Measurements from ENCODE around the gene FAM219B. TPM values are rescaled to one million over a fixed set of nuclear protein-coding genes. Genes with fewer than 3 reads are reported as not detected.

Gene FAM219B
- total RNA-seq, 1 donor = 41.5 TPM

DNA sequence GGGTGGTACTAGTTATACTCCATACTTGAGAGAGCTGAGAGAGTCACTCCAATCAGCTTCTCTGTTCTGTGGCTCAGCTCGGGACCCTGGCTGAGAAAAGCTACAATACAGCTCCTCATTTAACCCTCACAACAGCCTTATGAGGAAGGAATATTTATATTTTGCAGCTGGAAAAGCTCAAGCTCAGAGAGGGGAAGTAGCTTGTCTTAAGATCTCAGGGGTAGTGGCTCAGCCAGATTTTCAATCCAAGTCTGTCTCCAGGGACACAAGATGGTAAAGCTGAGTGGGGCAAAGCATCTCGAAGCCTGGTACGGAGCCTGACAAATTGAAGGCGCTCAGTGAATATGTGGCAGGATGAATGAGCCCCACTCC lies 48.3 kb downstream of the FAM219B start:
- DNase-seq (ENCODE audit: low read depth) = no peak
- TF ChIP-seq, protein P1, sequence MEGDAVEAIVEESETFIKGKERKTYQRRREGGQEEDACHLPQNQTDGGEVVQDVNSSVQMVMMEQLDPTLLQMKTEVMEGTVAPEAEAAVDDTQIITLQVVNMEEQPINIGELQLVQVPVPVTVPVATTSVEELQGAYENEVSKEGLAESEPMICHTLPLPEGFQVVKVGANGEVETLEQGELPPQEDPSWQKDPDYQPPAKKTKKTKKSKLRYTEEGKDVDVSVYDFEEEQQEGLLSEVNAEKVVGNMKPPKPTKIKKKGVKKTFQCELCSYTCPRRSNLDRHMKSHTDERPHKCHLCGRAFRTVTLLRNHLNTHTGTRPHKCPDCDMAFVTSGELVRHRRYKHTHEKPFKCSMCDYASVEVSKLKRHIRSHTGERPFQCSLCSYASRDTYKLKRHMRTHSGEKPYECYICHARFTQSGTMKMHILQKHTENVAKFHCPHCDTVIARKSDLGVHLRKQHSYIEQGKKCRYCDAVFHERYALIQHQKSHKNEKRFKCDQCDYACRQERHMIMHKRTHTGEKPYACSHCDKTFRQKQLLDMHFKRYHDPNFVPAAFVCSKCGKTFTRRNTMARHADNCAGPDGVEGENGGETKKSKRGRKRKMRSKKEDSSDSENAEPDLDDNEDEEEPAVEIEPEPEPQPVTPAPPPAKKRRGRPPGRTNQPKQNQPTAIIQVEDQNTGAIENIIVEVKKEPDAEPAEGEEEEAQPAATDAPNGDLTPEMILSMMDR (IDR thresholded peaks at IDR 0.05; ENCODE audit: insufficient read depth, low read depth, low read length) = no peak
- H3K4me3 ChIP-seq (ENCODE audit: low read depth, low read length) = no peak overlapping the region

DNA sequence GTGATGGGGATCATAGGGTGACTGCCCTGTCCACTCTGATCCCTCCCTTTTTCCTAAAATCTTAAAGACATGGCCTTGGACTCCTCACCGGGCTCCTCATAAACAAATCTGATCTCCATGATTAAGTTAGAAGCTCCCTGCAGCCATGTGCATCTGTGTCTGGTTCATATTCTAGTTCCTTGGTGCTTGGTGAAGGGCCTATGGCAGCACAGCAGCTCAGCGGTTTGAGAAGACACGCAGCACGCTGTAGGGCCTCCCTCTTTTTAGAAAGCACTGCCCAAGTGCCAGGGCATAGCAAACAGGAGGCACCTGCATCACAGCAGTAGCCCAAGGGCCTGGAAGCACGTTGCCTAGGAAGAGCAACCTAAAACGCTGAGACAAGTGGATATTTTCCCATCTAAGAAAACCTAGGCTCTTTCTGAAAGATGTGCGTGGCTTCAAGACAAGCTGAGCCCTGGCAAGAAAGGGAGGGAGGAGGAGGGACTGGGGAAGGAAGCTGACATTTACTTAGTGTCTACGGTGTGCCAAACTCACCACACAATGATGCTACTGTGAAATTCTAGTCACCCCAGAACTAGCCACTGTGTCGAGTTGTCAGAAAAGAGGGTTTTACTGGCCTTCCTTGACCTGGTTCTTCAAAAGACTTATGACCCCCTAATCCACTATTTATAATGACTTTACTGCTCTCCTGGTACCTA lies 48.8 kb downstream of the FAM219B start:
- DNase-seq (ENCODE audit: low read depth) = no peak
- TF ChIP-seq, protein P1 (IDR thresholded peaks at IDR 0.05; ENCODE audit: insufficient read depth, low read depth, low read length) = no peak
- no peak overlapping the region for H3K4me3 ChIP-seq (ENCODE audit: low read depth, low read length)

DNA sequence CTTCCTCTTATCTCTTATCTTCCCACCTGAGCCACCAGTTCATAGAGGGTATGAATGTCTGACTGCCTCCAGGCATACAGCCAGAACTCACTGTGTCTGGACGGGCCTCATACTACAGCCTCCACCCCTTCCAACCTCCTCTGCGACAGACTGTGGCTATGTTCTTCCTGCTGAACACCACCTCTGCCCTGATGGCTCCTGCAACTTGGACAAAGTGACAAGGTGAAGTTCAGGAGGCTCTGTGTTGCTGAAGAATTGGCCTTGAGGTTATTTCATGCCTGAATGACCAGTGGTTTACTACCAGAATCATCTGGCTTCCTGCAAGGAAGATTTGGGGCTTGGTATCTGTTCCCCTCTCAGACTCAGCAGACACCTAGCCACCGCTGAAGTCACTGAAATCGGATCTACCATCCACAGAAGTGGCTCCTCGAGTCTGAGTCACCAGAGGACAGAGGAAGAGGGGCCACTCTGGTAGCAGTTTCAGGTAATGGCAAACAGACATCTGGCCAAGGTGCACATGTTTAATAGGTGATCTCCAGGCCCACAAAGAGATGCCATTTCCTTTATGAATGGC lies 49.5 kb downstream of the FAM219B start:
- TF ChIP-seq, protein P1 (IDR thresholded peaks at IDR 0.05; ENCODE audit: insufficient read depth, low read depth, low read length) = no peak
- H3K4me3 ChIP-seq (ENCODE audit: low read depth, low read length) = no peak overlapping the region
- DNase-seq (ENCODE audit: low read depth) = no peak

DNA sequence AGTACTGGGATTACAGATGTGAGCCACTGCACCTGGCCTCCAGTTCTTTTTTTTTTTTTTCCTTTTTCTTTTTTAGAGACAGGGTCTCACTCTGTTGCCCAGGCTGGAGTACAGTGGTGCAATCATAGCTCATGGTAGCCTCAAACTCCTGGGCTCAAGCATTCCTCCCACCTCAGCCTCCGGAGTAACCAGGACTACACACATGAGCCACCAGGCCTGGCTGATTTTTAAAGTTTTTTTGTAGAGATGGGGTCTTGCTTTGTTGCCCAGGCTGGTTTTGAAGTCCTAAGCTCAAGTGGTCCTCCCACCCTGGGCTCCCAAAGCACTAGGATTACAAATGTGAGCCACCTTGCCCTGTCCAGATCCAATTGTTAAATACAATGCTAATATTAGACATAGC lies 50.1 kb downstream of the FAM219B start:
- DNase-seq (ENCODE audit: low read depth) = no peak
- TF ChIP-seq, protein P1 (IDR thresholded peaks at IDR 0.05; ENCODE audit: insufficient read depth, low read depth, low read length) = no peak
- no peak overlapping the region for H3K4me3 ChIP-seq (ENCODE audit: low read depth, low read length)

DNA sequence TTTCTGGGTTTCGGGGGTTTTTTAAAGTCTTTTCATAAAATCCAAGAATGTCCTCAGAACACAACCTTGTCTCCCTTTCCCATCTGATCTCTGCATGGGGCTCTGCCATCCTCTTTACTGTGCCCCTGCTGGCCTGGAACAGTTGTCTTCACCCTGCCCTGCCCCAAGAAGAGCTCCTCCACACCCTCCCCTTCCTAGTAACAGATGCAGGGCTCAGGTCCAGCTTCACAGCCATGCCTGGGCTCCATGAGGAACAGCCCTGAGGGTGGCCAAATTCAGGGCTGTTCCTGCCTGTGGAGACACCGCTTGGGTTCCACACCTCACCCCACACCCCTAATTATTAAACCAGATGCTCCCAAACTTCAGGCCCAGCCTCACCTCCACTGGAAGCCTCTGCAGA lies 50.8 kb downstream of the FAM219B start:
- H3K4me3 ChIP-seq (ENCODE audit: low read depth, low read length) = no peak overlapping the region
- DNase-seq (ENCODE audit: low read depth) = no peak
- TF ChIP-seq, protein P1 (IDR thresholded peaks at IDR 0.05; ENCODE audit: insufficient read depth, low read depth, low read length) = no peak

DNA sequence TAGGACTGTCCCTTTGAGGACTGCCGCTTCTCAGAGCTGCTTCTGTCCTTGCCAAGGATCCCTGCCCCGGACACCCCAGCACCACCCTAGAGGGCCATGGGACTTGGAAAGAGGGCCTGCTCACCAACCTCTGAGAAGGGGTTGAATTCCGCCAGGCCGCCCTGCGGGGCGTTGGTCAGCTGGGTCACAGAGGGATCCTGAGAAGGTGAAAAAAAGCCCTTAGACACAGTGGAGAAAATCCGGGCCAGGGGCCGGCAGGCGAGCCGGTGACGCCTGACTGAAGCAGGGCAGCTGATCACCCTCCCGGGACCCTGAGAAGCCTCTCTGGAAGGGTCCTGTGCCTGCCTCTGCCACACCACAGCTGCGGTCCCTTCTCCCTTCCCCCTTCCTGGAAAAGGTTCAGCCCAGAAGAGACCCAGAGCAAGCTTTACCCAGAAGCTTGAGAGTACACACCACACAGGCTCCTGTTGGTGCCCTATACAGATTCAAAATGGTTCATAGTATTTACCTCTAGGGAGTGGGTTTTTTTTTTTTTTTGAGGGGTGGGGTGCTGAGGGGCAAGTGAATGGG lies 52.1 kb downstream of the FAM219B start:
- no peak overlapping the region for H3K4me3 ChIP-seq (ENCODE audit: low read depth, low read length)
- TF ChIP-seq, protein P1 (IDR thresholded peaks at IDR 0.05; ENCODE audit: insufficient read depth, low read depth, low read length) = no peak
- DNase-seq (ENCODE audit: low read depth) = no peak
